ENCODE results near the gene TOLLIP.

GRCh38 chr11:1340111-1340510, 30.7 kb upstream of the TOLLIP start:
- TF ChIP-seq, protein P1, sequence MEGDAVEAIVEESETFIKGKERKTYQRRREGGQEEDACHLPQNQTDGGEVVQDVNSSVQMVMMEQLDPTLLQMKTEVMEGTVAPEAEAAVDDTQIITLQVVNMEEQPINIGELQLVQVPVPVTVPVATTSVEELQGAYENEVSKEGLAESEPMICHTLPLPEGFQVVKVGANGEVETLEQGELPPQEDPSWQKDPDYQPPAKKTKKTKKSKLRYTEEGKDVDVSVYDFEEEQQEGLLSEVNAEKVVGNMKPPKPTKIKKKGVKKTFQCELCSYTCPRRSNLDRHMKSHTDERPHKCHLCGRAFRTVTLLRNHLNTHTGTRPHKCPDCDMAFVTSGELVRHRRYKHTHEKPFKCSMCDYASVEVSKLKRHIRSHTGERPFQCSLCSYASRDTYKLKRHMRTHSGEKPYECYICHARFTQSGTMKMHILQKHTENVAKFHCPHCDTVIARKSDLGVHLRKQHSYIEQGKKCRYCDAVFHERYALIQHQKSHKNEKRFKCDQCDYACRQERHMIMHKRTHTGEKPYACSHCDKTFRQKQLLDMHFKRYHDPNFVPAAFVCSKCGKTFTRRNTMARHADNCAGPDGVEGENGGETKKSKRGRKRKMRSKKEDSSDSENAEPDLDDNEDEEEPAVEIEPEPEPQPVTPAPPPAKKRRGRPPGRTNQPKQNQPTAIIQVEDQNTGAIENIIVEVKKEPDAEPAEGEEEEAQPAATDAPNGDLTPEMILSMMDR (IDR thresholded peaks at IDR 0.05) = no peak
- no peak for TF ChIP-seq POLR2A (IDR thresholded peaks at IDR 0.05)
